WERI-Rb-1 (cell line): Measurements from ENCODE around the gene PPP1R13B.

Experiments
- DNase-seq: peaks from one replicate; pipeline ENCODE4 v3.0.0-alpha.2; 2020
- H3K27ac ChIP-seq: fragments of 250-450 bp; sonication (Bioruptor Pico); 2 replicates; pipeline ENCODE4 v1.5.1; 2020; ENCODE audit warnings: mild to moderate bottlenecking, moderate library complexity
- H3K27me3 ChIP-seq: fragments of 250-450 bp; sonication (Bioruptor Pico); 2 replicates; pipeline ENCODE4 v1.5.1; 2021; ENCODE audit warnings: mild to moderate bottlenecking, low read depth, moderate library complexity; ENCODE audit not compliant: insufficient read depth, severe bottlenecking
- H3K36me3 ChIP-seq: fragments of 250-450 bp; sonication (Bioruptor Pico); 2 replicates; pipeline ENCODE4 v1.5.1; 2020; ENCODE audit warnings: mild to moderate bottlenecking, moderate library complexity
- H3K4me3 ChIP-seq: 2 replicates; pipeline ENCODE4 v1.5.1; 2011; ENCODE audit warnings: low read depth, mild to moderate bottlenecking, control low read depth, low read length
- H3K9me3 ChIP-seq: fragments of 250-450 bp; sonication (Bioruptor Pico); 2 replicates; pipeline ENCODE4 v1.5.1; 2021; ENCODE audit warnings: mild to moderate bottlenecking, moderate library complexity; ENCODE audit not compliant: severe bottlenecking
- TF ChIP-seq, protein P1 (sequence below): IDR thresholded peaks from 2 replicates; pipeline ENCODE4 v1.5.1; 2011; ENCODE audit warnings: low read depth, mild to moderate bottlenecking, control low read depth, inconsistent platforms, low read length

The PPP1R13B gene

DNA sequence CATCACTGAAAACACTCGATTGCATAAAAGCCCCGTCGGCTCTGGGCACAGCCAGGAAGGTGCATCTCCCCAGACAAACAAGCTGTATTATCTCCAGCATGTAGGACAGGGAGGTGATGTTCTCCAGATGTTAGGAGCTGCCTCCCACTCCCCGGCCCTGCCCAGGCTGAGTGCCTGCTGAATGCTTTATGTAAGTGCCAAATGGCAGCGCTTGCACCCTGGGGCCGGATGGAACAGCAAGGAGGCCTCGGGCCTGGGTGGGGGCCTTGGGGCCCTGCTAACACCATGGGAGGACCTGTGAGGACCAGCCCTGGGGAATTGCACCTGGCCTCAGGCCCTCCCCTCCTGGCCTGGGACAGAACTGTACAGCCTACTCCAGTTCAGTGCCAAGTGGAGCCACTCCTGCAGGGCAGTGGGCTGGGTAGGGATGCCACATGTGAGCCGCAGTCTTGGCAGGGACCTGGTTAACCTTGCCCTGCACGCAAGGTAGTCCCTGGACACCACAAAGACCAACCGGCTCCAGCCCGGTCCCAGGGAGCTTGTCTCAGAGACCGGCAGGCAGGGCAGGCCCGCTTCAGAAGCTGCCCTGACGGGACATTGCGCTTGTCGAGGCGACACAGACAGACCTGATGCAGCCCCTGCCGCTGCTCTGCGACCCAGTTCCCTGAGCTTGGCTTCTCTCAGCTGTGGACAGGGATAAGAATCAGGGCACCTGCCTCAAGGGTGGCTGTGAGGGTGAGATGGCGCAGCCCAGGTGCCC is 35.3 kb upstream of the PPP1R13B start:
- Histone ChIP-seq H3K27ac (no peak overlapping the region), H3K36me3 (no peaks in the 10 kb centered on the region), H3K9me3 (no peaks in the 10 kb centered on the region), H3K4me3 (no peak overlapping the region), H3K27me3 (no peaks in the 10 kb centered on the region)
- no peak for DNase-seq
- TF ChIP-seq, protein P1, sequence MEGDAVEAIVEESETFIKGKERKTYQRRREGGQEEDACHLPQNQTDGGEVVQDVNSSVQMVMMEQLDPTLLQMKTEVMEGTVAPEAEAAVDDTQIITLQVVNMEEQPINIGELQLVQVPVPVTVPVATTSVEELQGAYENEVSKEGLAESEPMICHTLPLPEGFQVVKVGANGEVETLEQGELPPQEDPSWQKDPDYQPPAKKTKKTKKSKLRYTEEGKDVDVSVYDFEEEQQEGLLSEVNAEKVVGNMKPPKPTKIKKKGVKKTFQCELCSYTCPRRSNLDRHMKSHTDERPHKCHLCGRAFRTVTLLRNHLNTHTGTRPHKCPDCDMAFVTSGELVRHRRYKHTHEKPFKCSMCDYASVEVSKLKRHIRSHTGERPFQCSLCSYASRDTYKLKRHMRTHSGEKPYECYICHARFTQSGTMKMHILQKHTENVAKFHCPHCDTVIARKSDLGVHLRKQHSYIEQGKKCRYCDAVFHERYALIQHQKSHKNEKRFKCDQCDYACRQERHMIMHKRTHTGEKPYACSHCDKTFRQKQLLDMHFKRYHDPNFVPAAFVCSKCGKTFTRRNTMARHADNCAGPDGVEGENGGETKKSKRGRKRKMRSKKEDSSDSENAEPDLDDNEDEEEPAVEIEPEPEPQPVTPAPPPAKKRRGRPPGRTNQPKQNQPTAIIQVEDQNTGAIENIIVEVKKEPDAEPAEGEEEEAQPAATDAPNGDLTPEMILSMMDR = no peak

DNA sequence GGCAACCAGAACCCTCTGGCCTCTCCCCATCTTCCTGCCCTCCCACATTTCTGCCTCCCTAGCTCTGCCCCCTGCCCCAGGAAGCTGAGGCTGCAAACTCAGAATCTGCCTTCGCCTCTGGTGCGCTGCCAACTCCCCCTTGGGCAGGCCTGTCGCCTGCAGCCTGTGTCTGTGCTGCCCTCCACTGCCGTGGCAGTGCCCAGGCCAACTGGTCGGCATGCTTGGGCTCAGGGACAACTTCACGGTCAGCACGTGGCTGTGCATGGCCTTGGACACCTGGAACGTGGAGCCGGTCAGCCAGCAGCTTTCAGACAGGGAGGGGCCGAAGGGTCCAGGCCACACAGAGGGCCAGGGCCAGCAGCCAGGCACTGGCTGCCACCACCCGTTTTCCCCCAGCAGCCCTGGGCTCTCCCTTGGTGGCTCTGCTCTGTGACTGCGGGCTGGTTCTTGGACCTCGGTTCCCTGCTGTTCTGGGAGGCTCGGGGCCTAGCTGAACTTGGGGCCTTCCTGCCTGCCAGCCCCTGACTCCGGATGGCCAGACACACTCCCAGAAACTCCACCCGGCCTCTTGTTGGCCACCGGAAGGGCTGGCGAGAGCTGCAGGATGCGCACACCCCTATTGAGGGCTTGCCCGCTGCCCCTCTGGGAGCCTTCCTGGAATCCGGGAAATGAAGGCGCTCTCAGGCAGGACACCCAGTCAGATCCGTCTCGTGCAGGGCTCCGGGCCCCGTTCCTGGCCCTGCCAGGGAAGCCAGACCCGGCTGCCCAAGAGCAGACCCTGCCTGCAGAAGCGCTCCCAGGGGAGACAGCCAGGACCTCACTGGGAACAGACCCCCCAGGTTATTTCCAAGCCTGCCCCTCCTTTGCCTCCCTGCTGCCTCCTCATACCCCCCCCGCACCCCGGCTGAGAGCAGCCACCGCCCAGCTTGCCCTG is 34.2 kb upstream of the PPP1R13B start:
- no peak overlapping the region for H3K4me3 ChIP-seq
- H3K27me3 ChIP-seq = no peaks in the 10 kb centered on the region
- no peak for DNase-seq
- H3K27ac ChIP-seq = no peak overlapping the region
- no peaks in the 10 kb centered on the region for H3K9me3 ChIP-seq
- TF ChIP-seq, protein P1 = no peak
- no peaks in the 10 kb centered on the region for H3K36me3 ChIP-seq

DNA sequence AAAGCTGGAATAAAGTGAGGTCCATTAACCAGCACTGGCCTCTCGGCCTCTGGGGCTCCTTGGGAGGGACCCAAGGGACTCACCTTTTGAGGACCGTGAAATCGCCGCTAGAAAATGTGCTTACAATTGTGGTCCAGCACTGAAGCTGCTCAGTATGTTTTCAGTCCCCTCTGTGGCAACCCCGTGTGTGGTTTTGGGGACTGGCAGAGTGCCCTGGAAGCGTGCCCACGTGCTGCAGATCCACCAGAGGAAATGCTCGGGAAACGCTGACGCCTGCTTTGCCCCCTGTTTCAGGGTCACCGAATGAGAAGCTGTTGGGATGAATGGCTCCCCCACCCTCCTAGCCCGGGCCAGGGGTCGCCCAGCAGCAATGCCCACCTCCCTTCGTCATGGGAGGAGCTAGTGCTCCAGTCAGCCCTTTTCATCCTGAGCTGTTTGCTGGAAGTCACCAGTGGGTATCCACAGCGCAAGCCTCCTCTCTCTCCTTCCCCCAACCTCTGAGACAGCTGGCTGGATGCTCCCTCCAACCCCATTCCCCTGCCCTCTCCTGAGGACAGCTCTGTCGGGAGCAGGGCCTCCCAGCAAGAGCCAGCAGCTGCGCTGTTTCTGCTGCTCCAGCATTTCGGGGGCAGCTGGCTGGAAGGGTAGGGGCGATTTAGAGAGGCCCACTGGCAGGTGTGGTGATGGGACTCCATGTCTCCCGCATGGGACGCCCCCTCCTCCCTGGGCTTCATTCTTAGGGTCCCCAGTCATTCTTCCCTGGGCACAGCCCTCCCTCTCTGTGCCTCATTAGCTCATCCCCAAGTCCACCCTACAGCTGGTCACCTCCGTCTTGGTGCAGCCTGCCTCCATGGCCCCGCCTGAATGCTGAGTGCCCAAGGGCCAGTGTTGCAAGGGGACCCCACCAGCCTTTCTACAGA is 33.2 kb upstream of the PPP1R13B start:
- Histone ChIP-seq H3K27ac (no peak overlapping the region), H3K27me3 (no peaks in the 10 kb centered on the region), H3K4me3 (no peak overlapping the region), H3K9me3 (no peaks in the 10 kb centered on the region), H3K36me3 (no peaks in the 10 kb centered on the region)
- no peak for DNase-seq
- TF ChIP-seq, protein P1 = no peak

DNA sequence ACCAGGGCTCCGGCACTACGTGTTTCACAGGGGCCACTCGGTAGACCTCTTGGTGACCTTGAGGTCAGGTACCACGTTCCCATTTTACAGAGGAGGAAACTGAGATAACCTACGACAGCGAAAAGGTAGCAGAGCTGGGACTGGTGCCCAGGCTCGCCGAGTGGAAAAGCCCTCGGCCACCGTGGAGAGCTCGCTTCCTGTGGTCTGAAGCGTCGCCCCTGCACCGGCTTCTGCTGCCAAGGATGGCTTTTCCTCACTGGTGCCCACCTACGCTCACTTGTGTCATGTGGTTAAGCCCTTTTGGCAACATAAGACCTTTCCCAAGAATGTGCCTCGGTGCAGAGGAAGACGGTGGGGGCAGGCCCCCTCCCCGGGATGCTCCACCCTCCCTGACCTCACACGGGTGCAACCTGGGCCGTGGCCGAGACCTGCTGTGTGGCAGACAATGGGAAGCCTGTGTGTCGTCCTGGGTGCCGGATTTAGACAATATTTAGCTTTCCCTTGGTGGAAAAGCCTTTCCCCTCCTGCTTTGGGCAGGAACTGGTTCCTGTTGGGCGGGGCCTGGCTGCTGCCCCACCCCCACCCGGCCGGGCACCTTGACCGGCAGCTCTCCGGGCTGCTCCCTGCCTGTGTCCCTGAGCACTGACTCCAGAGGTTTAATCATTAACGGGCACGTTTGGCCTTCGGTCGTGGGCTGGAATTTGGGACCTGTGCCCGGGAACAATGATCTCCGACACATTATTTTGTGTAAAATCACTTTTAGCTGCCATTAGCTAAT is 32.4 kb upstream of the PPP1R13B start:
- H3K9me3 ChIP-seq = no peaks in the 10 kb centered on the region
- H3K27ac ChIP-seq = no peak overlapping the region
- no peak overlapping the region for H3K4me3 ChIP-seq
- DNase-seq = no peak
- no peaks in the 10 kb centered on the region for H3K27me3 ChIP-seq
- H3K36me3 ChIP-seq = no peaks in the 10 kb centered on the region
- TF ChIP-seq, protein P1 = no peak

DNA sequence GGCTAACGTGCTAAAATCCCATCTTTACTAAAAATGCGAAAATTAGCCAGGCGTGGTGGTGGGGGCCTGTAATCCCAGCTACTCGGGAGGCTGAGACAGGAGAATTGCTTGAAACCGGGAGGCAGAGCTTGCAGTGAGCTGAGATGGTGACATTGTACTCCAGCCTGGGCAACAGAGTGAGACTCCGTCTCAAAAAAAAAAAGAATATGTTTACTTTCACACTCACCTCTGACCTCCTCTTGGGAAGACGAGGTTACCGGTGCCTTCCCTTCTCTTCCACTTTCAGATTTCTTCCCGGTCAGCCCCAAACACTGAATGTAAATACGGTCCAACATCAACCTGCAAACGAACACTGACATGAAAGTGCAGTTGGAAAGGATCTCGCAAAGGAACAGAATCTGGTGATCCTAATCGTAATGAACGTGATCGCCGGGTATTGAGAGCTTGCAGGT is 31.8 kb upstream of the PPP1R13B start:
- Histone ChIP-seq H3K9me3 (no peaks in the 10 kb centered on the region), H3K36me3 (no peaks in the 10 kb centered on the region), H3K27me3 (no peaks in the 10 kb centered on the region), H3K4me3 (no peak overlapping the region), H3K27ac (no peak overlapping the region)
- TF ChIP-seq, protein P1 = no peak
- DNase-seq = no peak
